Activated CD4-positive, alpha-beta T cell treated with anti-CD3 and anti-CD28 coated beads for 36 hours (primary cell): ENCODE data around the gene VAPB. TPM values are rescaled to one million over a fixed set of nuclear protein-coding genes. Genes with fewer than 3 reads are reported as not detected.
"Not testable (repeated sequence)": the region's sequence is repeated elsewhere in the genome, so short reads cannot be mapped to it uniquely, and the experiment has no call there.

Source experiments
- ATAC-seq: fragments of 200-7000 bp; cut with Tn5 transposase; one replicate; pipeline ENCODE4 v1.10.0; 2021; ENCODE audit warnings: mild to moderate bottlenecking, moderate library complexity
- CTCF ChIA-PET: fragments of 350-600 bp; sonication (Branson Sonifier 250); formaldehyde crosslinking; loops from one replicate; lab custom pipeline; 2021; ENCODE audit warnings: antibody characterized with exemption; lab: Charles Lee
- POLR2A ChIA-PET: fragments of 350-600 bp; sonication (Branson Sonifier 250); formaldehyde crosslinking; loops from one replicate; lab custom pipeline; 2021; ENCODE audit warnings: antibody characterized with exemption, inconsistent platforms; lab: Charles Lee
- DNase-seq: peaks from one replicate; pipeline ENCODE4 v3.0.0-alpha.2; 2020
- H3K27ac Mint-ChIP-seq: one replicate; pipeline ENCODE4 v1.8.0; 2021; ENCODE audit warnings: mixed read lengths
- H3K27me3 Mint-ChIP-seq: one replicate; pipeline ENCODE4 v1.8.0; 2021; ENCODE audit warnings: mixed read lengths
- H3K36me3 Mint-ChIP-seq: one replicate; pipeline ENCODE4 v1.8.0; 2021; ENCODE audit warnings: low read depth, mixed read lengths
- H3K4me1 Mint-ChIP-seq: one replicate; pipeline ENCODE4 v1.8.0; 2021; ENCODE audit warnings: mixed read lengths
- H3K4me3 Mint-ChIP-seq: one replicate; pipeline ENCODE4 v1.8.0; 2021; ENCODE audit warnings: mild to moderate bottlenecking, moderate library complexity, mixed read lengths
- H3K9me3 Mint-ChIP-seq: one replicate; pipeline ENCODE4 v1.8.0; 2021; ENCODE audit warnings: low read depth, mixed read lengths
- intact Hi-C, 2 experiments: fragments of 100-400 bp; cut with DNase I in 1 of 2; cut with micrococcal nuclease in 1 of 2; formaldehyde crosslinking; loops; one replicate each; pipeline versions ENCODE4 v1.14.2 to v1.15.1; 2022 to 2024; cut with DNase I, micrococcal nuclease
- total RNA-seq, 2 experiments: library from RNA; stranded (reverse); gene quantifications; one replicate each; pipeline ENCODE4 v1.2.3, GENCODE V29; 2021

The VAPB gene
- total RNA-seq, 2 experiments from 2014 or later, result 43.9 to 54.5 TPM

DNA sequence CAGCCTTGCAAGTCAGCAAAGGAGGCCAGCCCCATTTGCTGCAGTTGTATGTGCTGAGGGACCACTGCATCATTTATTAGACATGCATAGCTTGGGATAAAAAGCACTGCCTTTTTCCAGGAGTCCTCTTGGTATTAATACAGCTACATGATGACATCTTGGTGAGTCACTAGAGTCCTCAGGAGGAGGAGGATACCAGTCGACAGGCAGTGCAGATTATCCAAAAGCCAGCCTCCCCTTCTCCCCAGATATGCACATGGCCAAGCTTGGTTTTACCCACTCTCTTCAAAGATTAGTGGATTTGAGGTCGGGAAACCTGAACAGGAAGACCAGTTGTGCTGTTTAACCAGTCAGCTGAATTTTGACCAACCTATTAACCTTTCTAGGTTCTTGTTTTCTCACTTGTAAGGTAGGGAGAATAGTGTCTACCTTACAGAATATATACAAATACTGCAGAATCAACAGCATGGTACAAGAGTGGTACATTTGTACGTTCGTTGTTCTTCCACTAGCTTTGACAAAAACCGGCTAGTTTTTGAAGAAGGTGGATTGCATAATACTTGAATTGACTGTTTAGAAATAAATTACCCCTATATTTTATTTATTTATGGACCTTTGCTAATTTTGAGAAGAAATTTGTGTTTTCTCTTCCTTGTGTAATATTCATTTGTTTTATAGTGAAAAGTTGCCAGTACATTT, 31.9 kb downstream of the VAPB start:
- ATAC-seq (peak; percentile 31), DNase-seq (no peak)
- intact Hi-C loops, result no loop called here
- Mint-ChIP-seq H3K27ac (no peak overlapping the region), H3K4me1 (peaks cover 45% of the 10 kb centered on the region), H3K9me3 (no peaks in the 10 kb centered on the region), H3K36me3 (peaks cover 38% of the 10 kb centered on the region), H3K4me3 (no peak overlapping the region), H3K27me3 (no peaks in the 10 kb centered on the region)
- ChIA-PET CTCF (interaction anchor here (0.8 to 1.7 kb wide), 4 partner anchors 10 to 39 kb away, joined by 3 to 4 read pairs (median 3); no protein-coding TSS in a partner anchor), POLR2A (no interaction called here)

DNA sequence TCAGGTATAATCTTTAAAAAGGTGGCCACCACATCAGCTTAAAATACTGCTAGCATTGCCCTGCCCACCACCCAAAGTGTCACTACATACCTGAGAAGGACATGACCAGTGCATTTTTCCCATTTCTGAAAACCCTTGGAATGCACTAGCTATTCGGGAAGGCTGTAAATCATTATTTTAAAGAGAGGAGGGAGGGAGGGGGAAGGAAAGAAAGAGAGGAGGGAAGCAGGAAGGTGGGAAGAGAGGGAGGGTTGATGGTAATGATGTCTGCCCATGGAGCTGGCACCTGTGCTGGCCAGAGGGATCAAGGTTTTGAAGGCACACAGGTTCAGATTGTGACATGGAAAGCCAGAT, 32.4 kb downstream of the VAPB start:
- intact Hi-C loops, result no loop called here
- no peak overlapping the region for H3K4me3 Mint-ChIP-seq
- peaks cover 36% of the 10 kb centered on the region for H3K36me3 Mint-ChIP-seq
- H3K27me3 Mint-ChIP-seq, result no peaks in the 10 kb centered on the region
- DNase-seq, result no peak
- H3K27ac Mint-ChIP-seq, result no peak overlapping the region
- H3K4me1 Mint-ChIP-seq, result peaks cover 39% of the 10 kb centered on the region
- POLR2A ChIA-PET, result no interaction called here
- no peaks in the 10 kb centered on the region for H3K9me3 Mint-ChIP-seq
- ATAC-seq, result no peak
- CTCF ChIA-PET, result interaction anchor here (0.8 to 1.7 kb wide), 4 partner anchors 10 to 38 kb away, joined by 3 to 4 read pairs (median 3); no protein-coding TSS in a partner anchor

DNA sequence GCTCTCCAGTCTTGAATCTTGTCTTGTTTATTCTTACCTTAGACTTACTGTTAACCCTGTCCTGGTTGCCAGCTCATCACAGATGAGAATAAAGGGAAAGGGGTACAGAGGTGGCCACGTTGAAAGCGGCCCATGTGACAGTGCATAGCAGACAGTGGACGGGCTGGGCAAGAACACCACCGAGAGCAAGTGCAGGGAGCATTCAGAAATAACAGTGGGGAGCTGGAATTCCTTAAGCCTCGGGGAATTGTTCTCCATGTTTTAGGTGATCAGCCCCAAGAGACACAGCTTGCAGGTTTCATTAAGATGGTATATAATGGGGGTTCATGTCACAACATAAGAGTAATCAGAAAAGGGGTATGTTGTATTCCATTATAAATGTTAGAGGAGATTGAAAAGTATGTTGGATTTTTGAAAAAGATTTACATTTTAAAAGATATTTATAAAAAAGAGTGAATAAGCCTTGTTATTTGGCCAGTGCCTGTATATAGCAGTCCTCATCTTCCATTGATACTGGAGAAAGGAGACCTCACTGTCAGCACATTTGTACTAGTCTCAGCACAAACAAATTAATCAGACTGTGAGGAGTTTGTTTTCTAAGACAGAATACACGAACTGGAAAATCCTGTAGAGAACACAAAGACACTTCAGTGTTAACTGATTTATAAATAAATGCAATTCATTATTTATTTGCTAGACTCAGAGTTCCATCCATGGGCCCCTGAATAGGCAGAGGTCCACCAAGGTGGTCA, 35.4 kb downstream of the VAPB start:
- H3K27ac Mint-ChIP-seq, result no peak overlapping the region
- no peaks in the 10 kb centered on the region for H3K27me3 Mint-ChIP-seq
- H3K4me1 Mint-ChIP-seq, result peaks cover 20% of the 10 kb centered on the region
- CTCF ChIA-PET, result interaction anchor here (0.8 to 1.4 kb wide), 3 partner anchors 9 to 24 kb away, joined by 3 to 5 read pairs (median 5); no protein-coding TSS in a partner anchor
- no peak for ATAC-seq
- intact Hi-C loops, result no loop called here
- H3K4me3 Mint-ChIP-seq, result no peak overlapping the region
- peaks cover 20% of the 10 kb centered on the region for H3K36me3 Mint-ChIP-seq
- POLR2A ChIA-PET, result interaction anchor here (1.0 kb wide), 1 partner anchor 24 kb away, joined by 4 read pairs; no protein-coding TSS in a partner anchor
- DNase-seq, result no peak
- no peaks in the 10 kb centered on the region for H3K9me3 Mint-ChIP-seq

- intact Hi-C loops, H3K27ac Mint-ChIP-seq, POLR2A ChIA-PET, H3K27me3 Mint-ChIP-seq, H3K4me3 Mint-ChIP-seq, DNase-seq, CTCF ChIA-PET, H3K9me3 Mint-ChIP-seq, ATAC-seq, H3K36me3 Mint-ChIP-seq: not testable (repeated sequence)
- H3K4me1 Mint-ChIP-seq, result peaks cover 24% of the 10 kb centered on the region
Measured at GRCh38 chr20:58427571-58427970, 38.5 kb downstream of the VAPB start.

- no peak overlapping the region for H3K4me3 Mint-ChIP-seq
- no peaks in the 10 kb centered on the region for H3K27me3 Mint-ChIP-seq
- no peak overlapping the region for H3K27ac Mint-ChIP-seq
- H3K9me3 Mint-ChIP-seq, result no peaks in the 10 kb centered on the region
- POLR2A ChIA-PET, result no interaction called here
- intact Hi-C loops, result no loop called here
- ATAC-seq (no peak), DNase-seq (no peak)
- CTCF ChIA-PET, result no interaction called here
- H3K4me1 Mint-ChIP-seq, result peaks cover 32% of the 10 kb centered on the region
- peaks cover 8% of the 10 kb centered on the region for H3K36me3 Mint-ChIP-seq
Measured at GRCh38 chr20:58428364-58428763, 39.3 kb downstream of the VAPB start.

- intact Hi-C loops, result no loop called here
- DNase-seq (no peak), ATAC-seq (no peak)
- H3K27ac Mint-ChIP-seq, result no peak overlapping the region
- H3K9me3 Mint-ChIP-seq, result no peaks in the 10 kb centered on the region
- H3K4me1 Mint-ChIP-seq, result peaks cover 33% of the 10 kb centered on the region
- ChIA-PET CTCF (interaction anchor here (0.6 kb wide), 1 partner anchor 189 kb away, joined by 3 read pairs; no protein-coding TSS in a partner anchor), POLR2A (no interaction called here)
- H3K36me3 Mint-ChIP-seq, result peaks cover 8% of the 10 kb centered on the region
- H3K27me3 Mint-ChIP-seq, result no peaks in the 10 kb centered on the region
- H3K4me3 Mint-ChIP-seq, result no peak overlapping the region
Measured at GRCh38 chr20:58429303-58429702, 40.3 kb downstream of the VAPB start.

DNA sequence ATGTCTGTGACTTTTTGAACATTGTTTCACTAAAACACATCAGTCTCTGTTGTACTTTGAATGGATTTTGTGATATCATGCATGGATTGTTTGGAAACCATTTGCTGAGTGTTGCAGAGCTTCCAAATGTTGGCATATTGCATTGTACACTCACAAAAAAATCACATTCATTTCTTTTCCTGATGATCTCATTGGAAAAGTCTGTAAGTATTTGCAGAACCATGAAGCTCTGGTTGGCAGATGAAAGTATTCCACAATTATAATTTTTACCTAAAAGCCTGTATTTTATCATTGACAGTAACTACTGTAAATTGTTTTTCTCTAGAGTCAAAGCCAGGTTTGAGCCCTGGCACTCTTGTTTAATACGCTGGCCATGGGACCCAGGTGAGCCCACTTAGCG, 42.1 kb downstream of the VAPB start:
- POLR2A ChIA-PET, result no interaction called here
- H3K27ac Mint-ChIP-seq, result no peak overlapping the region
- CTCF ChIA-PET, result interaction anchor here (1.1 to 1.5 kb wide), 2 partner anchors 10 to 17 kb away, joined by 3 read pairs; no protein-coding TSS in a partner anchor
- ATAC-seq (no peak), DNase-seq (no peak)
- H3K4me1 Mint-ChIP-seq, result peaks cover 33% of the 10 kb centered on the region
- H3K9me3 Mint-ChIP-seq, result no peaks in the 10 kb centered on the region
- H3K4me3 Mint-ChIP-seq, result no peak overlapping the region
- intact Hi-C loops, result no loop called here
- no peaks in the 10 kb centered on the region for H3K27me3 Mint-ChIP-seq
- peaks cover 10% of the 10 kb centered on the region for H3K36me3 Mint-ChIP-seq

DNA sequence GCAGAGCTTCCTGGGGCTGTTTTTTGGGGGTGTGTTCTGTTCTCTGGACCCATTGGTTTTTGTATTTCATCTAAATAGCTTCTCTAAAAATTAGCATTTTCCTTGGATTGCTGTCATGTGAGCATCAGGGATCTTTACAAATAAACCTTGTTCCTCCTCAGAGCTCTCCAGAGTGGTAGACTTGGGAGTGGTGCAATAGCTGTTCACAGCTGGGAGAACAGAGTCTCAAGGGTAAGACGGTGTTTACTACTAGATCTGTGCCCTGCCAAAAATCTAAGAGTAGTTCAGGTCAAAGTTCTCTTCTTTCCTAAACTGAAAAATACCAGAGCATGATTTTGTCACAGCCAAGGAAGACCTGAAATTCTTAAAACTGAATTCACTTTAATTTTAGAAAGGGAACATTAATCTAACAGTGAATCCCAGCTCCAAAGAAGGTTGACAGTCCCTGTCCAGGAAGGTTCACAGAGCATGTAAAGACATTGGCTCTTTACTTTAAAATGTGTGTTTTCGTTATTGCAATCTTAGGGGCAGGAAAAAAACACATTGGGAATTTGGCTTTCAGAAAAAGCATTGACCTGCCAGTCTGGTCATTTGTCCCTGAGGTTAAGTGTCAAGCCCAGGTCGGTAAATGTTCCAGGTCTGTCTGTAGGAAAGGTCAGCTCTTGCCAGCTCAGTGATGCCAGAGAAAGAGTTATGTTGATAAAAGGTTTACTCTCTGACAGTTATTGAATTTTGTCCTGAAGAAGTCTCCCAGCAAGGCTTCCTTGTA, 43.3 kb downstream of the VAPB start:
- no peaks in the 10 kb centered on the region for H3K27me3 Mint-ChIP-seq
- peaks cover 37% of the 10 kb centered on the region for H3K4me1 Mint-ChIP-seq
- CTCF ChIA-PET, result interaction anchor here (0.7 to 2.4 kb wide), 5 partner anchors 9 to 222 kb away, joined by 3 to 5 read pairs (median 3); no protein-coding TSS in a partner anchor
- no peak overlapping the region for H3K4me3 Mint-ChIP-seq
- no peak for DNase-seq
- intact Hi-C loops, result no loop called here
- no peak for ATAC-seq
- H3K9me3 Mint-ChIP-seq, result no peaks in the 10 kb centered on the region
- POLR2A ChIA-PET, result no interaction called here
- no peak overlapping the region for H3K27ac Mint-ChIP-seq
- H3K36me3 Mint-ChIP-seq, result peaks cover 10% of the 10 kb centered on the region

DNA sequence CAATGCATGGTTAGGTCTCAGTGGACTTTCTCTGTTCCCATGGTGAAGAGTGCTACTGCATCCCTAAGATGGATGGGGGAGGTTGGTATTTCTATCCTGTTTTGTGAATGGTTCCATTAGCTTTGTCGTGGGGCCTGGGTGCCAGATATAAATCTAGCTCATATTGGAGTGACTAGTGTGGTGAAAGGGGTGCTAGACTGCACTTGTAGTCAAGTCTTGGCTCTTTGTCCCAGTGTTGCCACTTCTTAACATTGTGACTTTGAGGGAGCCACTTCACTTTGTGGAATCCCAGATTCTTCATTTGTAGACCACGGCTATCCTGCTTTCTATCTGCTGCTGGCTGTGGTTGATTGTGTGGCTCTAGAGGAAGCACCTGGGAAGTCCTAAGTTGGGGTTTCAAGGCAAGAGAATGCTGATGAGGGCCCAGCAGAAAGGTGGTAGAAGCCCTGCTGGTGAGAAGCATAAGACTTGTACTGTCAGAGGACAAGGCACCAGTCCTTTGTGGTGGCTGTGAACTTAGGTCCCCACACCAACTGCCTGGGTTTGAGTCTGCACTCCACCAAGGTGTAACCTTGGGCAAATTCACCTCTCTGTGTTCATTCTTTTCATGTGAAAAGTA, 44.1 kb downstream of the VAPB start:
- Mint-ChIP-seq H3K27ac (no peak overlapping the region), H3K27me3 (no peaks in the 10 kb centered on the region), H3K36me3 (peaks cover 16% of the 10 kb centered on the region), H3K4me3 (no peak overlapping the region), H3K9me3 (no peaks in the 10 kb centered on the region), H3K4me1 (peaks cover 43% of the 10 kb centered on the region)
- ATAC-seq (no peak), DNase-seq (no peak)
- POLR2A ChIA-PET, result no interaction called here
- intact Hi-C loops, result no loop called here
- CTCF ChIA-PET, result interaction anchor here (0.7 to 2.4 kb wide), 3 partner anchors 9 to 222 kb away, joined by 3 to 5 read pairs (median 3); no protein-coding TSS in a partner anchor

- no peak for DNase-seq
- H3K4me3 Mint-ChIP-seq, result no peak overlapping the region
- H3K27me3 Mint-ChIP-seq, result no peaks in the 10 kb centered on the region
- peaks cover 44% of the 10 kb centered on the region for H3K4me1 Mint-ChIP-seq
- ChIA-PET POLR2A (interaction anchor here (0.6 kb wide), 1 partner anchor 598 kb away, joined by 6 read pairs; no protein-coding TSS in a partner anchor), CTCF (interaction anchor here (1.0 to 2.4 kb wide), 2 partner anchors 10 to 45 kb away, joined by 3 to 5 read pairs; partner anchors contain the start of gene VAPB)
- no peak overlapping the region for H3K27ac Mint-ChIP-seq
- intact Hi-C loops, result no loop called here
- H3K36me3 Mint-ChIP-seq, result peaks cover 16% of the 10 kb centered on the region
- H3K9me3 Mint-ChIP-seq, result no peaks in the 10 kb centered on the region
- ATAC-seq, result no peak
Measured at GRCh38 chr20:58433759-58434158, 44.7 kb downstream of the VAPB start.
